K562 (cell line): Measurements from ENCODE around the gene ZNF286A. TPM values are rescaled to one million over a fixed set of nuclear protein-coding genes. Genes with fewer than 3 reads are reported as not detected.

Experiments used
- ARID1B ChIP-seq: fragments of 450-650 bp; IDR thresholded peaks from 2 replicates; pipeline ENCODE4 v1.6.1; 2016; ENCODE audit warnings: antibody characterized with exemption, mild to moderate bottlenecking, inconsistent platforms
- BCOR ChIP-seq: fragments of 450-650 bp; IDR thresholded peaks from 2 replicates; pipeline ENCODE4 v1.6.1; 2016
- E2F3 ChIP-seq: fragments of 250-450 bp; sonication (Bioruptor Pico); IDR thresholded peaks from 2 replicates; pipeline ENCODE4 v1.4.0; 2020; ENCODE audit warnings: mild to moderate bottlenecking
- E2F4 ChIP-seq: sonication (generic); formaldehyde crosslinking; IDR thresholded peaks from 2 replicates; pipeline ENCODE4 v1.8.0; 2022; ENCODE audit warnings: mild to moderate bottlenecking, low read depth, missing genetic modification reagents
- FOXP1 ChIP-seq: sonication (generic); formaldehyde crosslinking; IDR thresholded peaks from 2 replicates; pipeline ENCODE4 v1.8.0; 2022; ENCODE audit warnings: mild to moderate bottlenecking, missing genetic modification reagents
- NFIC ChIP-seq: fragments of 450-650 bp; IDR thresholded peaks from 2 replicates; pipeline ENCODE4 v1.6.1; 2017; ENCODE audit warnings: mild to moderate bottlenecking, inconsistent platforms
- NFIX ChIP-seq: fragments of 250-450 bp; sonication (Bioruptor Pico); IDR thresholded peaks from 2 replicates; pipeline ENCODE4 v1.4.0; 2020; ENCODE audit warnings: low read depth, mild to moderate bottlenecking, moderate library complexity
- PHF21A ChIP-seq: fragments of 450-650 bp; IDR thresholded peaks from 2 replicates; pipeline ENCODE4 v1.6.1; 2017; ENCODE audit warnings: low read depth, borderline replicate concordance
- PHF8 ChIP-seq: fragments of 200-600 bp; sonication (generic); IDR thresholded peaks from 2 replicates; pipeline ENCODE4 v1.6.1; 2012; ENCODE audit warnings: mixed run types, mild to moderate bottlenecking, inconsistent platforms, low read length, moderate library complexity, borderline replicate concordance
- RBFOX2 ChIP-seq: fragments of 200-400 bp; formaldehyde crosslinking; IDR thresholded peaks from 2 replicates; pipeline ENCODE4 v1.6.1; 2017; ENCODE audit warnings: low read depth, mild to moderate bottlenecking, low read length, moderate library complexity
- RBM15 ChIP-seq: fragments of 200-400 bp; formaldehyde crosslinking; IDR thresholded peaks from 2 replicates; pipeline ENCODE4 v1.6.1; 2018; ENCODE audit warnings: mild to moderate bottlenecking, low read length, moderate library complexity; ENCODE audit not compliant: insufficient read depth
- RHOXF2B ChIP-seq: fragments of 250-450 bp; sonication (Bioruptor Pico); conservative IDR thresholded peaks from 2 replicates; pipeline ENCODE4 v1.5.1; 2021
- RNF2 ChIP-seq: sonication (generic); IDR thresholded peaks from 2 replicates; pipeline ENCODE4 v1.6.1; 2016
- SIX5 ChIP-seq, 2 experiments: IDR thresholded peaks; 2 replicates each; pipeline ENCODE4 v1.6.1; 2011; ENCODE audit warnings: low read length in 2 of 2, borderline replicate concordance in 1 of 2, low read depth in 1 of 2, mild to moderate bottlenecking in 1 of 2, moderate library complexity in 1 of 2; ENCODE audit not compliant: insufficient read depth in 1 of 2
- SRSF9 ChIP-seq: fragments of 200-400 bp; formaldehyde crosslinking; IDR thresholded peaks from 2 replicates; pipeline ENCODE4 v1.6.1; 2017; ENCODE audit warnings: low read depth, low read length, borderline replicate concordance
- TBL1XR1 ChIP-seq, 2 experiments: IDR thresholded peaks; 2 replicates each; pipeline ENCODE4 v1.6.1; 2012; ENCODE audit warnings: improper control_type of control experiment in 2 of 2, low read length in 2 of 2, mild to moderate bottlenecking in 1 of 2
- TOE1 ChIP-seq, 2 experiments: fragments of 450-650 bp in 1 of 2; sonication (generic) in 1 of 2; formaldehyde crosslinking in 1 of 2; IDR thresholded peaks; 2 replicates each; pipeline versions ENCODE4 v1.7.1 to v1.8.0; 2016 to 2022; ENCODE audit warnings: borderline replicate concordance in 2 of 2, mild to moderate bottlenecking in 2 of 2, antibody characterized with exemption in 1 of 2, inconsistent platforms in 1 of 2, low read depth in 1 of 2, missing genetic modification reagents in 1 of 2, moderate library complexity in 1 of 2
- ZC3H4 ChIP-seq: sonication (generic); formaldehyde crosslinking; IDR thresholded peaks from 2 replicates; pipeline ENCODE4 v1.9.0; 2021; ENCODE audit warnings: missing genetic modification reagents, borderline replicate concordance
- ZNF184 ChIP-seq: sonication (generic); formaldehyde crosslinking; IDR thresholded peaks from 2 replicates; pipeline ENCODE4 v1.5.0; 2020; ENCODE audit warnings: missing genetic modification reagents
- polyA plus RNA-seq, 8 experiments: library from polyadenylated mRNA; depleted of rRNA in 4 of 8; stranded (reverse) in 5 of 8; unstranded in 3 of 8; fragments of >200 nt; fragmentation: Nextera tagmentation in 2 of 8; fragmentation: Illumina TruSeq in 1 of 8; extraction: Ambion mirVana in 2 of 8; extraction: Trizol in 1 of 8; gene quantifications; 2 replicates each; pipeline versions ENCODE4 v1.2.1 to v1.2.3, GENCODE V29; 2011 to 2014; ENCODE audit warnings: inconsistent platforms in 1 of 8, missing spikeins in 1 of 8
- total RNA-seq, 7 experiments: library from RNA; depleted of rRNA in 6 of 7; stranded (reverse); fragments of >200 nt in 6 of 7; fragmentation: Illumina TruSeq in 2 of 7; extraction: Trizol in 2 of 7; gene quantifications; 2 replicates each; pipeline versions ENCODE4 v1.2.1 to v1.2.3, GENCODE V29; 2011 to 2021; ENCODE audit warnings: low replicate concordance in 1 of 7
- TF ChIP-seq, protein P1 (sequence below): sonication (generic); formaldehyde crosslinking; IDR thresholded peaks from 2 replicates; pipeline ENCODE4 v1.9.0; 2022; ENCODE audit warnings: mild to moderate bottlenecking, missing genetic modification reagents
- TF ChIP-seq, protein P2 (sequence below): sonication (generic); formaldehyde crosslinking; IDR thresholded peaks from 2 replicates; pipeline ENCODE4 v1.8.0; 2022; ENCODE audit warnings: missing genetic modification reagents, mild to moderate bottlenecking, borderline replicate concordance
- TF ChIP-seq, protein P3 (sequence below): fragments of 450-650 bp; IDR thresholded peaks from 2 replicates; pipeline ENCODE4 v1.6.1; 2016
- TF ChIP-seq, protein P4 (sequence below): fragments of 250-450 bp; sonication (Bioruptor Pico); IDR thresholded peaks from 2 replicates; pipeline ENCODE4 v1.8.0; 2021; ENCODE audit warnings: mild to moderate bottlenecking, moderate library complexity

ZNF286A gene
- total and polyA plus RNA-seq, 9 of the 15 experiments (the other 6 are each of a cell fraction or from before 2014, with no cell fraction given), result 9.0 to 23.1 (median 16.6) TPM

- TF ChIP-seq, protein P1, sequence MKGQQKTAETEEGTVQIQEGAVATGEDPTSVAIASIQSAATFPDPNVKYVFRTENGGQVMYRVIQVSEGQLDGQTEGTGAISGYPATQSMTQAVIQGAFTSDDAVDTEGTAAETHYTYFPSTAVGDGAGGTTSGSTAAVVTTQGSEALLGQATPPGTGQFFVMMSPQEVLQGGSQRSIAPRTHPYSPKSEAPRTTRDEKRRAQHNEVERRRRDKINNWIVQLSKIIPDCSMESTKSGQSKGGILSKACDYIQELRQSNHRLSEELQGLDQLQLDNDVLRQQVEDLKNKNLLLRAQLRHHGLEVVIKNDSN (CRISPR knock-in tag), result peak; percentile 84
- no peak for TF ChIP-seq ZC3H4 (CRISPR knock-in tag)
- no peak for TF ChIP-seq TOE1 (IDR thresholded peaks at IDR 0.05; ENCODE audit: borderline replicate concordance)
- no peak for TF ChIP-seq TOE1 (CRISPR knock-in tag; IDR thresholded peaks at IDR 0.05; ENCODE audit: borderline replicate concordance, low read depth)
- TF ChIP-seq ARID1B, result peak; percentile 52
- 0 out of 2 replicates have a peak, but pooled peaks have one; percentile 34 for TF ChIP-seq RNF2
- TF ChIP-seq, protein P2, sequence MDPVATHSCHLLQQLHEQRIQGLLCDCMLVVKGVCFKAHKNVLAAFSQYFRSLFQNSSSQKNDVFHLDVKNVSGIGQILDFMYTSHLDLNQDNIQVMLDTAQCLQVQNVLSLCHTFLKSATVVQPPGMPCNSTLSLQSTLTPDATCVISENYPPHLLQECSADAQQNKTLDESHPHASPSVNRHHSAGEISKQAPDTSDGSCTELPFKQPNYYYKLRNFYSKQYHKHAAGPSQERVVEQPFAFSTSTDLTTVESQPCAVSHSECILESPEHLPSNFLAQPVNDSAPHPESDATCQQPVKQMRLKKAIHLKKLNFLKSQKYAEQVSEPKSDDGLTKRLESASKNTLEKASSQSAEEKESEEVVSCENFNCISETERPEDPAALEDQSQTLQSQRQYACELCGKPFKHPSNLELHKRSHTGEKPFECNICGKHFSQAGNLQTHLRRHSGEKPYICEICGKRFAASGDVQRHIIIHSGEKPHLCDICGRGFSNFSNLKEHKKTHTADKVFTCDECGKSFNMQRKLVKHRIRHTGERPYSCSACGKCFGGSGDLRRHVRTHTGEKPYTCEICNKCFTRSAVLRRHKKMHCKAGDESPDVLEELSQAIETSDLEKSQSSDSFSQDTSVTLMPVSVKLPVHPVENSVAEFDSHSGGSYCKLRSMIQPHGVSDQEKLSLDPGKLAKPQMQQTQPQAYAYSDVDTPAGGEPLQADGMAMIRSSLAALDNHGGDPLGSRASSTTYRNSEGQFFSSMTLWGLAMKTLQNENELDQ (CRISPR knock-in tag), result no peak
- no peak for TF ChIP-seq BCOR
- TF ChIP-seq SRSF9, result no peak
- no peak for TF ChIP-seq PHF21A
- TF ChIP-seq RHOXF2B (CRISPR knock-in tag), result no peak
- TF ChIP-seq FOXP1 (CRISPR knock-in tag), result no peak
- TF ChIP-seq ZNF184, result no peak
- TF ChIP-seq SIX5 (IDR thresholded peaks at IDR 0.05; ENCODE audit: borderline replicate concordance in 1 of 2, insufficient read depth in 1 of 2, low read depth in 1 of 2, low read length in 2 of 2), result no peak
- TF ChIP-seq, protein P3, sequence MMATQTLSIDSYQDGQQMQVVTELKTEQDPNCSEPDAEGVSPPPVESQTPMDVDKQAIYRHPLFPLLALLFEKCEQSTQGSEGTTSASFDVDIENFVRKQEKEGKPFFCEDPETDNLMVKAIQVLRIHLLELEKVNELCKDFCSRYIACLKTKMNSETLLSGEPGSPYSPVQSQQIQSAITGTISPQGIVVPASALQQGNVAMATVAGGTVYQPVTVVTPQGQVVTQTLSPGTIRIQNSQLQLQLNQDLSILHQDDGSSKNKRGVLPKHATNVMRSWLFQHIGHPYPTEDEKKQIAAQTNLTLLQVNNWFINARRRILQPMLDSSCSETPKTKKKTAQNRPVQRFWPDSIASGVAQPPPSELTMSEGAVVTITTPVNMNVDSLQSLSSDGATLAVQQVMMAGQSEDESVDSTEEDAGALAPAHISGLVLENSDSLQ, result peak; percentile 49
- no peak for TF ChIP-seq PHF8
- no peak for TF ChIP-seq NFIX (CRISPR knock-in tag)
- no peak for TF ChIP-seq TBL1XR1 (IDR thresholded peaks at IDR 0.05; ENCODE audit: low read length in 2 of 2)
- TF ChIP-seq E2F3 (CRISPR knock-in tag), result no peak
- TF ChIP-seq RBM15, result no peak
- TF ChIP-seq, protein P4, sequence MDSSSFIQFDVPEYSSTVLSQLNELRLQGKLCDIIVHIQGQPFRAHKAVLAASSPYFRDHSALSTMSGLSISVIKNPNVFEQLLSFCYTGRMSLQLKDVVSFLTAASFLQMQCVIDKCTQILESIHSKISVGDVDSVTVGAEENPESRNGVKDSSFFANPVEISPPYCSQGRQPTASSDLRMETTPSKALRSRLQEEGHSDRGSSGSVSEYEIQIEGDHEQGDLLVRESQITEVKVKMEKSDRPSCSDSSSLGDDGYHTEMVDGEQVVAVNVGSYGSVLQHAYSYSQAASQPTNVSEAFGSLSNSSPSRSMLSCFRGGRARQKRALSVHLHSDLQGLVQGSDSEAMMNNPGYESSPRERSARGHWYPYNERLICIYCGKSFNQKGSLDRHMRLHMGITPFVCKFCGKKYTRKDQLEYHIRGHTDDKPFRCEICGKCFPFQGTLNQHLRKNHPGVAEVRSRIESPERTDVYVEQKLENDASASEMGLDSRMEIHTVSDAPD (CRISPR knock-in tag), result no peak
- TF ChIP-seq NFIC, result peak; percentile 97
- TF ChIP-seq E2F4 (CRISPR knock-in tag), result no peak
- peak; percentile 11; the same call in 1 of the 2 replicates for TF ChIP-seq RBFOX2
Observed at GRCh38 chr17:15651583-15652110, 47.9 kb upstream of the ZNF286A start (continued).
